ENCODE data around the gene LRRFIP1. TPM values are rescaled to one million over a fixed set of nuclear protein-coding genes. Genes with fewer than 3 reads are reported as not detected.
A peak's percentile ranks its signal among the peaks of the same experiment; 100 is the strongest.

The LRRFIP1 gene
- total RNA-seq, 1 donor from 2014 or later: 91.5 TPM

- Mint-ChIP-seq H3K27me3 (ENCODE audit: low read depth) (no peaks in the 10 kb centered on the region), H3K4me3 (ENCODE audit: unreplicated experiment) (peak overlapping the region; percentile 50), H3K27ac (ENCODE audit: unreplicated experiment) (peak overlapping the region; percentile 99), H3K36me3 (ENCODE audit: low read depth) (no peaks in the 10 kb centered on the region), H3K9me3 (ENCODE audit: low read depth) (no peaks in the 10 kb centered on the region), H3K4me1 (ENCODE audit: low read depth) (peaks cover 87% of the 10 kb centered on the region)
- DNase-seq (ENCODE audit: low spot score): no peak
- TF ChIP-seq, protein P1, sequence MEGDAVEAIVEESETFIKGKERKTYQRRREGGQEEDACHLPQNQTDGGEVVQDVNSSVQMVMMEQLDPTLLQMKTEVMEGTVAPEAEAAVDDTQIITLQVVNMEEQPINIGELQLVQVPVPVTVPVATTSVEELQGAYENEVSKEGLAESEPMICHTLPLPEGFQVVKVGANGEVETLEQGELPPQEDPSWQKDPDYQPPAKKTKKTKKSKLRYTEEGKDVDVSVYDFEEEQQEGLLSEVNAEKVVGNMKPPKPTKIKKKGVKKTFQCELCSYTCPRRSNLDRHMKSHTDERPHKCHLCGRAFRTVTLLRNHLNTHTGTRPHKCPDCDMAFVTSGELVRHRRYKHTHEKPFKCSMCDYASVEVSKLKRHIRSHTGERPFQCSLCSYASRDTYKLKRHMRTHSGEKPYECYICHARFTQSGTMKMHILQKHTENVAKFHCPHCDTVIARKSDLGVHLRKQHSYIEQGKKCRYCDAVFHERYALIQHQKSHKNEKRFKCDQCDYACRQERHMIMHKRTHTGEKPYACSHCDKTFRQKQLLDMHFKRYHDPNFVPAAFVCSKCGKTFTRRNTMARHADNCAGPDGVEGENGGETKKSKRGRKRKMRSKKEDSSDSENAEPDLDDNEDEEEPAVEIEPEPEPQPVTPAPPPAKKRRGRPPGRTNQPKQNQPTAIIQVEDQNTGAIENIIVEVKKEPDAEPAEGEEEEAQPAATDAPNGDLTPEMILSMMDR (IDR thresholded peaks at IDR 0.05): peak; percentile 37
Measured at GRCh38 chr2:237702441-237703391, 75.3 kb downstream of the LRRFIP1 start.

GRCh38 chr2:237704501-237705434 is 77.4 kb downstream of the LRRFIP1 start:
- Mint-ChIP-seq H3K36me3 (ENCODE audit: low read depth) (no peaks in the 10 kb centered on the region), H3K4me1 (ENCODE audit: low read depth) (peaks cover 70% of the 10 kb centered on the region), H3K9me3 (ENCODE audit: low read depth) (no peaks in the 10 kb centered on the region), H3K27ac (ENCODE audit: unreplicated experiment) (peak overlapping the region; percentile 99), H3K27me3 (ENCODE audit: low read depth) (no peaks in the 10 kb centered on the region), H3K4me3 (ENCODE audit: unreplicated experiment) (peak overlapping the region; percentile 50)
- TF ChIP-seq, protein P1 (IDR thresholded peaks at IDR 0.05): no peak
- no peak for DNase-seq (ENCODE audit: low spot score)

GRCh38 chr2:237706257-237706656 is 78.9 kb downstream of the LRRFIP1 start:
- no peaks in the 10 kb centered on the region for H3K9me3 Mint-ChIP-seq (ENCODE audit: low read depth)
- no peak overlapping the region for H3K4me3 Mint-ChIP-seq (ENCODE audit: unreplicated experiment)
- DNase-seq (ENCODE audit: low spot score): no peak
- H3K4me1 Mint-ChIP-seq (ENCODE audit: low read depth): peaks cover 55% of the 10 kb centered on the region
- no peak overlapping the region for H3K27ac Mint-ChIP-seq (ENCODE audit: unreplicated experiment)
- H3K27me3 Mint-ChIP-seq (ENCODE audit: low read depth): no peaks in the 10 kb centered on the region
- H3K36me3 Mint-ChIP-seq (ENCODE audit: low read depth): peaks cover 3% of the 10 kb centered on the region
- TF ChIP-seq, protein P1 (IDR thresholded peaks at IDR 0.05): no peak

DNA sequence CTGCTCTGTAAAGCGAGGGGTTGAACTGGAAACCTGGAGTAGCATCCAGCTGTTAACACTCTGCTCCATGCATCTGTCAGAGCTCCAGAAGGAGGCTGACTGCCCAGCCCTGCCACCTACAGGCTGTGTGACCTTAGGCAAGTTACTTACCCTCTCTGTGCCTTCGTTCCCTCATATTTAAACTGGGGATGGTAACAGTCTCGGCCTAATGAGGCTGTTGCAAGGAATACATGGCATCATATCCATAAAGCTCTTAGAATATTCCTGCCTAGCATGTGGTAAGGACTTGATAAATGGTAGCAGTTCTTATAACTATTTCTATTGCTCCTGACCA is 80.6 kb downstream of the LRRFIP1 start:
- DNase-seq (ENCODE audit: low spot score): no peak
- H3K36me3 Mint-ChIP-seq (ENCODE audit: low read depth): peaks cover 6% of the 10 kb centered on the region
- H3K9me3 Mint-ChIP-seq (ENCODE audit: low read depth): no peaks in the 10 kb centered on the region
- peaks cover 37% of the 10 kb centered on the region for H3K4me1 Mint-ChIP-seq (ENCODE audit: low read depth)
- no peak overlapping the region for H3K4me3 Mint-ChIP-seq (ENCODE audit: unreplicated experiment)
- TF ChIP-seq, protein P1 (IDR thresholded peaks at IDR 0.05): no peak
- no peaks in the 10 kb centered on the region for H3K27me3 Mint-ChIP-seq (ENCODE audit: low read depth)
- peak overlapping the region; percentile 49 for H3K27ac Mint-ChIP-seq (ENCODE audit: unreplicated experiment)

DNA sequence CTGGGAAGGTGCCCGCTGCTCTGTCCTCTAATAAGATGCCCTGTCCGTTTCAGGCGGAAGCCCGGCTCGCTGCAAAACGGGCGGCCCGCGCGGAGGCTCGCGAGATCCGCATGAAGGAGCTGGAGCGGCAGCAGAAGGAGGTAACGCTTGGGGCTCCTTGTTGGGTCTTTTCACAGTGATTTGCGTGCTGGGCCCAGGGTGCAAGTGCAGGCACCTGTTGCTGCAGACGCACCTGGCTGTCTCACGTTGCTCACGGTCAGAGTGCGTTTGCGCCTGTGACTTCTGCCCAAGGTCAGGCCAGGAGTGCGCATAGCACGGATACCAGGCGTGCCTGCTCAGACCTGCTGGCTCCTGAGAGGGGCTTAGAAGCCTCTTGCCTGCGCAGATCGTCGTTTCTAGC is 81.1 kb downstream of the LRRFIP1 start:
- H3K27ac Mint-ChIP-seq (ENCODE audit: unreplicated experiment): peak overlapping the region; percentile 49
- H3K36me3 Mint-ChIP-seq (ENCODE audit: low read depth): peaks cover 6% of the 10 kb centered on the region
- no peaks in the 10 kb centered on the region for H3K27me3 Mint-ChIP-seq (ENCODE audit: low read depth)
- no peak for DNase-seq (ENCODE audit: low spot score)
- H3K4me3 Mint-ChIP-seq (ENCODE audit: unreplicated experiment): no peak overlapping the region
- TF ChIP-seq, protein P1 (IDR thresholded peaks at IDR 0.05): no peak
- H3K9me3 Mint-ChIP-seq (ENCODE audit: low read depth): no peaks in the 10 kb centered on the region
- peaks cover 33% of the 10 kb centered on the region for H3K4me1 Mint-ChIP-seq (ENCODE audit: low read depth)
